OCI-LY1 (cell line): ENCODE results near the gene TBC1D9B.

Experiments
- H2AFZ ChIP-seq: fragments of 200-600 bp; sonication (generic), shearing (Covaris generic); 2 replicates; pipeline ENCODE4 v1.6.0; 2014; ENCODE audit warnings: antibody characterized with exemption, mild to moderate bottlenecking, low read length
- H3F3A ChIP-seq: fragments of 200-600 bp; sonication (generic), shearing (Covaris generic); 2 replicates; pipeline ENCODE4 v1.6.0; 2014; ENCODE audit warnings: mild to moderate bottlenecking, antibody characterized with exemption, low read length, moderate library complexity; ENCODE audit not compliant: insufficient read depth
- H3K27ac ChIP-seq: fragments of 200-600 bp; sonication (generic); 2 replicates; pipeline ENCODE4 v1.5.1; 2014; ENCODE audit warnings: low read length, mixed run types, mild to moderate bottlenecking, low read depth; ENCODE audit not compliant: poor library complexity, severe bottlenecking
- H3K27me3 ChIP-seq: fragments of 200-600 bp; sonication (generic); 2 replicates; pipeline ENCODE4 v1.6.0; 2014; ENCODE audit warnings: antibody characterized with exemption, mild to moderate bottlenecking, low read length, moderate library complexity; ENCODE audit not compliant: insufficient read depth
- H3K36me3 ChIP-seq: fragments of 200-600 bp; sonication (generic); 2 replicates; pipeline ENCODE4 v1.6.1; 2014; ENCODE audit warnings: mild to moderate bottlenecking, antibody characterized with exemption, low read length, moderate library complexity, mixed read lengths; ENCODE audit not compliant: insufficient read depth
- H3K4me1 ChIP-seq: fragments of 200-600 bp; sonication (generic); 2 replicates; pipeline ENCODE4 v1.5.1; 2014; ENCODE audit warnings: mild to moderate bottlenecking, low read length, moderate library complexity; ENCODE audit not compliant: insufficient read depth, severe bottlenecking
- H3K4me2 ChIP-seq: fragments of 200-600 bp; sonication (generic), shearing (Covaris generic); 2 replicates; pipeline ENCODE4 v1.6.1; 2014; ENCODE audit warnings: low read length
- H3K4me3 ChIP-seq: fragments of 200-600 bp; sonication (generic); 2 replicates; pipeline ENCODE4 v1.5.1; 2014; ENCODE audit warnings: low read length, low read depth, mild to moderate bottlenecking, mixed read lengths; ENCODE audit not compliant: poor library complexity, severe bottlenecking
- H3K79me2 ChIP-seq: fragments of 200-600 bp; shearing (Covaris generic); 2 replicates; pipeline ENCODE4 v1.6.1; 2016; ENCODE audit warnings: mixed run types, low read length, mixed read lengths; ENCODE audit not compliant: insufficient read depth
- H3K9ac ChIP-seq: fragments of 200-600 bp; sonication (generic), shearing (Covaris generic); 2 replicates; pipeline ENCODE4 v1.6.1; 2014; ENCODE audit warnings: mild to moderate bottlenecking, low read length, mixed read lengths
- H3K9me2 ChIP-seq: fragments of 200-600 bp; sonication (generic), shearing (Covaris generic); 2 replicates; pipeline ENCODE4 v1.6.1; 2014; ENCODE audit warnings: low read depth, mild to moderate bottlenecking, low read length, mixed read lengths
- H3K9me3 ChIP-seq: fragments of 200-600 bp; shearing (Covaris generic); 2 replicates; pipeline ENCODE4 v1.6.1; 2014; ENCODE audit warnings: low read length, mixed read lengths
- H4K20me1 ChIP-seq: fragments of 200-600 bp; sonication (generic), shearing (Covaris generic); 2 replicates; pipeline ENCODE4 v1.6.0; 2016; ENCODE audit warnings: mild to moderate bottlenecking, low read length; ENCODE audit not compliant: insufficient read depth
- CTCF ChIP-seq: fragments of 200-600 bp; sonication (generic), shearing (Covaris generic); IDR thresholded peaks from 2 replicates; pipeline ENCODE4 v1.5.1; 2017; ENCODE audit warnings: mild to moderate bottlenecking, antibody characterized with exemption, low read length, moderate library complexity, mixed read lengths
- EZH2 ChIP-seq: fragments of 200-600 bp; sonication (generic), shearing (Covaris generic); IDR thresholded peaks from 2 replicates; pipeline ENCODE4 v1.8.0; 2017; ENCODE audit warnings: borderline replicate concordance, mixed run types, mild to moderate bottlenecking, antibody characterized with exemption, low read length, moderate library complexity, mixed read lengths

TBC1D9B gene

GRCh38 chr5:179822059-179822432 lies 85.7 kb downstream of the TBC1D9B start:
- Histone ChIP-seq H3F3A (no peaks in the 10 kb centered on the region), H4K20me1 (no peaks in the 10 kb centered on the region)

GRCh38 chr5:179821298-179822058 lies 86.2 kb downstream of the TBC1D9B start:
- Histone ChIP-seq H3K4me3 (peak overlapping the region; percentile 88), H3K9me2 (no peaks in the 10 kb centered on the region), H3K4me1 (peaks cover 45% of the 10 kb centered on the region), H3K79me2 (peaks cover 10% of the 10 kb centered on the region; the same call in 1 of the 2 replicates), H3K27me3 (no peaks in the 10 kb centered on the region), H3K9ac (peak overlapping the region; percentile 82), H3K4me2 (peak overlapping the region; percentile 77), H4K20me1 (no peaks in the 10 kb centered on the region), H3K9me3 (no peaks in the 10 kb centered on the region), H3F3A (no peaks in the 10 kb centered on the region), H3K36me3 (peaks cover 44% of the 10 kb centered on the region), H3K27ac (peak overlapping the region; percentile 51), H2AFZ (no peak overlapping the region)
- TF ChIP-seq EZH2: no peak

More at GRCh38 chr5:179822059-179822432, 85.7 kb downstream of the TBC1D9B start:
- Histone ChIP-seq H3K4me1 (peaks cover 40% of the 10 kb centered on the region), H3K36me3 (peaks cover 49% of the 10 kb centered on the region), H3K27ac (peak overlapping the region; percentile 51), H3K4me3 (peak overlapping the region; percentile 88), H2AFZ (no peak overlapping the region), H3K4me2 (peak overlapping the region; percentile 77), H3K27me3 (no peaks in the 10 kb centered on the region), H3K9me2 (no peaks in the 10 kb centered on the region), H3K79me2 (peaks cover 10% of the 10 kb centered on the region; the same call in 1 of the 2 replicates), H3K9me3 (no peaks in the 10 kb centered on the region), H3K9ac (peak overlapping the region; percentile 10; the same call in 1 of the 2 replicates)
- TF ChIP-seq CTCF (no peak), EZH2 (no peak)

GRCh38 chr5:179820483-179821297 lies 87.0 kb downstream of the TBC1D9B start, which contains the start of gene SQSTM1:
Gene SQSTM1, plus strand, starts transcription at chr5:179820905. Its CDS starts 32 bp downstream, at chr5:179820937.
- no peaks in the 10 kb centered on the region for H3K9me3 ChIP-seq
- peak within 1 kb of the TSS; percentile 88 for H3K4me3 ChIP-seq
- no peaks in the 10 kb centered on the region for H3K27me3 ChIP-seq
- H3K9ac ChIP-seq: peak within 1 kb of the TSS; percentile 82
- H3K36me3 ChIP-seq: peaks cover 36% of the 10 kb centered on the region
- no peaks in the 10 kb centered on the region for H4K20me1 ChIP-seq
- H3F3A ChIP-seq: no peaks in the 10 kb centered on the region
- H3K4me2 ChIP-seq: peak within 1 kb of the TSS; percentile 77
- peaks cover 45% of the 10 kb centered on the region for H3K4me1 ChIP-seq
- no peaks in the 10 kb centered on the region for H3K9me2 ChIP-seq
- H3K27ac ChIP-seq: peak within 1 kb of the TSS; percentile 72
- no peak within 1 kb of the TSS for H2AFZ ChIP-seq
- no peak for TF ChIP-seq EZH2
- no peak for TF ChIP-seq CTCF
- H3K79me2 ChIP-seq: peaks cover 10% of the 10 kb centered on the region; the same call in 1 of the 2 replicates
